Measurements from ENCODE around the gene CHRM4. TPM values are rescaled to one million over a fixed set of nuclear protein-coding genes. Genes with fewer than 3 reads are reported as not detected.

Gene CHRM4
- total and polyA plus RNA-seq, 2 of the 13 experiments (the other 11 are each of a cell fraction or from before 2014, with no cell fraction given) = 0.13 to 0.21 TPM

- TF ChIP-seq ZBTB34 (CRISPR knock-in tag; IDR thresholded peaks at IDR 0.05) (no peak), PHB2 (IDR thresholded peaks at IDR 0.05; ENCODE audit: partially characterized antibody) (no peak), NFRKB (IDR thresholded peaks at IDR 0.05) (no peak), EHMT2 (IDR thresholded peaks at IDR 0.05; ENCODE audit: borderline replicate concordance, low read depth, low read length) (no peak), PHF21A (CRISPR knock-in tag; IDR thresholded peaks at IDR 0.05) (no peak), ZNF83 (CRISPR knock-in tag; IDR thresholded peaks at IDR 0.05; ENCODE audit: borderline replicate concordance) (no peak), KDM4B (CRISPR knock-in tag; IDR thresholded peaks at IDR 0.05) (no peak), AKAP8 (CRISPR knock-in tag; IDR thresholded peaks at IDR 0.05) (no peak), ZNF546 (CRISPR knock-in tag; conservative IDR thresholded peaks at IDR 0.05) (no peak), ZNF354B (CRISPR knock-in tag; IDR thresholded peaks at IDR 0.05) (no peak), POLR2A (IDR thresholded peaks at IDR 0.05; ENCODE audit: insufficient read depth in 1 of 2, low read depth in 2 of 2, low read length in 2 of 2) (no peak), ZSCAN5A (CRISPR knock-in tag; IDR thresholded peaks at IDR 0.05; ENCODE audit: borderline replicate concordance) (no peak), PRMT3 (CRISPR knock-in tag; IDR thresholded peaks at IDR 0.05; ENCODE audit: borderline replicate concordance, low read depth) (no peak), MLXIP (CRISPR knock-in tag; IDR thresholded peaks at IDR 0.05; ENCODE audit: borderline replicate concordance) (no peak), MAFK (conservative IDR thresholded peaks at IDR 0.05 in 1 of 2, IDR thresholded peaks at IDR 0.05 in 1 of 2; ENCODE audit: low read length in 2 of 2) (no peak), PLSCR1 (CRISPR knock-in tag; IDR thresholded peaks at IDR 0.05; ENCODE audit: borderline replicate concordance) (no peak), EZH2 (conservative IDR thresholded peaks at IDR 0.05; ENCODE audit: low read depth, low read length) (no peak), HOXA3 (CRISPR knock-in tag; IDR thresholded peaks at IDR 0.05) (0 out of 2 replicates have a peak, but pooled peaks have one; percentile 40), ZFP1 (CRISPR knock-in tag; IDR thresholded peaks at IDR 0.05) (no peak), ZNF644 (CRISPR knock-in tag; IDR thresholded peaks at IDR 0.05; ENCODE audit: low read depth) (no peak), RFXANK (CRISPR knock-in tag; IDR thresholded peaks at IDR 0.05) (no peak), ZBTB7A (CRISPR knock-in tag; IDR thresholded peaks at IDR 0.05) (peak; percentile 48; the same call in 1 of the 2 replicates), HNRNPLL (IDR thresholded peaks at IDR 0.05; ENCODE audit: low read depth, low read length, poor library complexity, severe bottlenecking) (no peak), ZNF557 (CRISPR knock-in tag; IDR thresholded peaks at IDR 0.05) (no peak), ATF7 (IDR thresholded peaks at IDR 0.05) (no peak), ATF7 (CRISPR knock-in tag; IDR thresholded peaks at IDR 0.05) (no peak), ZNF12 (CRISPR knock-in tag; IDR thresholded peaks at IDR 0.05) (no peak)
These were observed 9.5 kb downstream of the CHRM4 start (continued) for GRCh38 chr11:46381819-46382645.
